Amniotic epithelial cell (primary cell): ENCODE results near the gene SHC2.
"Not testable (repeated sequence)": the region's sequence is repeated elsewhere in the genome, so short reads cannot be mapped to it uniquely, and the experiment has no call there.

Experiments
- DNase-seq: peaks from one replicate; pipeline ENCODE4 v3.0.0-alpha.2; 2010; ENCODE audit warnings: low read depth

Gene SHC2

DNA sequence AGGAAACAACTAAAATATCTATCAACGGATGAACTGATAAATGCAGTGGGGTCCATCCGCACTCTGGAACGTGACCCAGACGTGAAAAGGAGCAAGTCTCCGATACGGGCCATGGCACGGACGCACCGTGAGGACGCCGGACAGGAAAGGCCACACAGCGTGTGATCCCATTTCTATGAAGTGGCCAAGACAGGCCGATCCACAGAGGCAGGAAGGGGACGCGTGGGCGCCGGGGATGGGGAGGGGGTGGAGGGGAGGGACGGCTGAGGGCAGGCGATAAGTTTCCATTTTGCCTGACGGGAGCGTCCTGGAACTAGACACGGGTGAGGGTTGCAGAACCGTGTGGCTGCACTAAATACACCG lies 13.8 kb downstream of the SHC2 start:
- DNase-seq: no peak

DNA sequence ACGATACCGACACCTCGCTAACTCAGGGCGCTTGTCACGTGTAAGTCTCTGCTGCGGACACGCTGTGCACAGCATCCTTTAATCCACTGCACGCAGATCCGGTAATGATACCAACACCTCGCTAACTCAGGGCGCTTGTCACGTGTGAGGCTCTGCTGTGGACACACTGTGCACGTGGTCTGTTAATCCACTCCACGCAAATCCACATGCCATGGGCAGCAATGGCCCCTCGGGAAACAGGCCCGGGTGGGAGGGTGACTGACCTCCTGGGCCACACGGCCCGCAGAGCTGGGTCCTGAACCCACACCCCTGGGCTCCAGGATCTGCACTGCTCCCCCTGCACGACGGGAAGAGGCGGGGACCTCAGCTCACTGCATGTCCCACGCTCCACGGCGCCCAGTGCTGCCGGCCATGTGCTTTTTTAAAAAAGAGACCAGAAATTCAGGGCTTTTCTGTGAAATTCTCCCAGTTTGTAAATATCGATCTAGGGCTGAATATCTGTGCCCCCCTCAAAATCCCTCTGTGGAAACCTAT lies 16.1 kb downstream of the SHC2 start:
- DNase-seq: no peak

DNA sequence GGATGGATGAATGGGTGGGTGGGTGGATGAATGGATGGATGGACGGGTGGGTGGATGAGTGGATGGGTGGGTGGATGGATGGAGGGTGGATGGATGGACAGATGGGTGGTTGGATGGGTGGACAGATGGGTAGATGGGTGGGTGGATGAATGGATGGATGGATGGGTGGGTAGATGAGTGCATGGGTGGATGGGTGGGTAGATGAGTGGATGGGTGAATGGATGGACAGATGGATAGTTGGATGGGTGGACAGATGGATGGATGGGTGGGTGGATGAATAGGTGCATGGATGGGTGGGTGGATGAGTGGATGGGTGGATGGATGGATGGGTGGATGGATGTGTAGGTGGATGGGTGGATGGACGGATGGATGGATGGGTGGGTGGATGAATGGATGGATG lies 17.8 kb downstream of the SHC2 start:
- no peak for DNase-seq

DNA sequence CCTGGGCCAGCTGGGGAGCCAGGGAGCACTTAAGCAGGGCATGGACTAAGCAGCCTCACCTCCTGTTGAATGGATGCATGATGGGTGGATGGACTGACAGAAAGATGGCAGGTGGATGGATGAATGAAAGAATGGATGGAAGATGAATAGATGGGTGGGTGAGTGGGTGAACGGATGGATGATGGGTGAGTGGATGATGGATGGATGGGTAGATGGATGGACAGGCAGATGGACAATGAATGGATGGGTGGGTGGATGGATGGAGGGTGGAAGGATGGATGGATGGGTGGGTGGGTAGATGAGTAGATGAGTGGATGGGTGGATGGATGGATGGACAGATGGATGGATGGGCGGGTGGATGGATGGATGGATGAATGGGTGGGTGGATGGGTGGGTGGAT lies 18.7 kb downstream of the SHC2 start:
- no peak for DNase-seq

DNA sequence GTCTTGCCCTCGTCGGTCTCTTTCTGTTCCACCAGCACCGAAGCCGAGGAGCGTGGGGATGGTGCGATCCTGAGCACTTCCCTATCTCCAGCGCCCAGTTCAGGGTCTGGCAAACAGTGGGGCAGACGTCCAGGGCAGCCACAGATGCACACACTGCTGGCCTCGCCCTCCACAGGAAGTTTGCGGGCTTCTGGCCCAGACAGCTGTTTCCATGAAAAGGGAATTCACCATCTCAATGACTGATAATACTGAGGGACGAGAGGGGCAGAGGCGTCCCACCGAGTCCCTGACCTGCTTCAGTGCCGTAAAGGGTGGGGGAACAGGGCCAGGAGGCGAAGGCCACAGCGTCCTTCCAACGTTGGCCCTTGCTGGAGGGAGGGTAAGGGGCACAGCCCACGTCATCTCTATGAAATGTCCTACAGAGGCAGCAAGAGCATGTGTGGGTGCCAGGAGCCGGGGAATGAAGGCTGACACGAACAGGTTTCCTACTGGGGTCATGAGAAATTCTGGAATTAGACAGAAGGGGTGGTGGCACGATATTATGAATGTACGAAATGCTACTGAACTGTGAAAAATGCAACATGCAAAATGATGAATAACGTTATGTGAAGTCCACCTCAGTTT lies 19.5 kb downstream of the SHC2 start:
- no peak for DNase-seq

DNA sequence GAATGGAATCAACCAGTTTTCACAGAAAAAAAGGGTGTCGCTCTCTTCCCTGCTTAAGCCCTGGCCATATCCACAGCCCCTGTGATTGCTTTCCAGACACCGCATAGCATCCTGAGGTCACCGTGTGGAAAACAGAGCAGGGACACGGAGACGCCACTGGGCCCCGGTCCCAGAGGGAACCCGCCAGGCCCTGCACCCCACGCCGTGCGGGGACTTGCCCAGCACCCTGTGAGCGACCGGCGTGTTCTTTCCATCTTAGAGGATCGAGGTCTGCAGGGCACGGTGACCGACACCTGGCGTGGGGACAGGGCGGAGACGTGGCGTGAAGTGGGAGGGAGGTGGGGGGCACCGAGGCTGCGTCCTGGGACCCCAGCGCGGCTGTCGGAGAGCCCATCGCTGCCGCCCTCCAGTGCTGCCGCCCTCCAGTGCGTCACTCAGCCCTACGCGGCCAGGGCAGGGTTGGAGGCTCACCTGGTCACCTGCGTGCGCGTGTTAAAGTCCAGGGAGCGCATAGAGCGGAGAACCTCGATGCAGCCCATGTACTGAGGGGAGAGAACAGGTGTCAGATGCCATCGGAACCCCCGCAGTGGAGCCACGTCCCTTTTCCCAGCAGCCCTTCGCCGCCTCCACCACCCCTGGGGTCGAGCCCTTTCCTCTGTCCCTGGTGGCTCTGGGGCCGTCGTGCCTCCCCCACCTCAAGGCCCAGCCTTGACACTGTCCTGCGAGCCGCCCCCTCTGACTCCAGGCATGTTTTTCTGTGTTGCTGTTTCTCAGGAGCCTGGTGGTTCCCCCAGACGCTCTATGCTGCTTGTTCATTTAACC lies 20.2 kb downstream of the SHC2 start:
- DNase-seq: no peak

DNA sequence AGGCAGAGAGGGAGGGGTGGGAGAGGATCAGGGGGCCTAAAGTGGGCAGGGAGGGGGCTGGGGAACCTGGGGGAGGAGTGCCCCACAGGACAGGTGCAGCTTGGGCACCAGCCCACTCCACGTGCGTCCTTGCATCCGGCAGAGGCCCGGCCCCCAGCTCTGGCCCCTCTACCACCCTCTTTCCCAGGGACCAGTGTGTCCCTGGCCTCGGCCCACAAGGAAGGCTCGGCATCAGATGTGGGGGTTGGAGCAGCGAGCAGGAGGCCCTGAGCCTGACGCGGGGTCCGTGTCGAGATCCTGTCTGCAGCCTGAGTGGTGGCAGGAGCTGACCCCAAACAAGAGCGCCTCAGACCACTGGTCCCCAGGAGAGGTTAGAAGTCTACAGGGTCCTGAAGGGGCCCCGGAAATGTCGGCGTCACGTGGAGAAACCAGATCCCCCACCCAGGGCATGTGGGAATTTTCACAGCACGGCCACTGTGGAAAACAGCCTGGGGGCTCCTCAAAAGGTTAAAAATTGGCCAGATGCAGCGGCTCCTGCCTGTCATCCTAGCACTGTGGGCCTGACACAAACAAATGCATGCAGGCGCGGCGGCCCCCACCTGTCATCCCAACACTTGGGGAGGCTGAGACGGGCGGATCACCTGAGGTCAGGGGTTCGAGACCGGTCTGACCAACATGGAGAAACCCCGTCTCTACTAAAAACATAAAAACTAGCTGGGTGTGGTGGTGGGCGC lies 21.5 kb downstream of the SHC2 start:
- no peak for DNase-seq

DNA sequence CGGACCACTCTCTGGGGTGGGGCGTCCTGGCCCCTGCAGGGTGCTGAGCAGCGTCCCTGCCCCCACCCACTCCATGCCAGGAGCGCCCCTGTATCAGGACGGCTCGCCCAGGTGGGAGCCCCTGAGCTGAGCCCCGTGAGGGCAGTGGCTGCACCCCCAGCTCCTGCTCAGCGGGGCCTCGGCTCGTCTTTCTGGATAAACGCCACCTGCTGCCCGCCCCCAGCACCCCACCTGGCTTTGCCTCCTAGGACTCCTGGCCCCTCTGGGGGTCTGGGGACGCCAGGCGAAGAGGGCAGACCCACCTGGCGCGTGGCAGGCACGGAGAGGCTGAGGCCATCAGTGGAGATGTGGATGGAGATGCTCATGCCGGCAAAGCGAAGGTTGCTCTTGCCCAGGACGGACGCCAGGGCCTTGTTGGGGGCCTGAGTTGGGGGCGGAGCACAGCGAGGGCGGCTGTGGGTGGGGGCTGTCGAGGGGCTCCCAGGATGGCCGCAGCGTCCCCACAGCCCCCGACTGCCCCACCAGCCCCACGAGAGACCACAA lies 22.3 kb downstream of the SHC2 start:
- DNase-seq: no peak

DNA sequence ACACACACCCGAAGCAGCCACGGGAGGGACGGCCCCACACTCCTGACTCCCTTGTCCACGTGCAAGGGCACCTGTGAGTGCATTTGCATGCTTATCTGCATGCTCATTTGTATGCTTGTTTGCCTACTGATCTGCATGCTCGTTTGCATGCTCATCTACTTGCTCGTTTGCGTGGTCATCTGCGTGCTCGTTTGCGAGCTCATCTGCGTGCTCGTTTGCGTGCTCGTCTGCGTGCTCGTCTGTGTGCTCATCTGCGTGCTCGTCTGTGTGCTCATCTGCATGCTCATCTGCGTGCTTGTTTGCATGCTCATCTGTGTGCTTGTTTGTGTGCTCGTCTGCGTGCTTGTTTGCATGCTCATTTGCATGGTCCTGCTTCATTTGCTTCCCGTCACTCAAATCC lies 23.8 kb downstream of the SHC2 start:
- DNase-seq: no peak

DNA sequence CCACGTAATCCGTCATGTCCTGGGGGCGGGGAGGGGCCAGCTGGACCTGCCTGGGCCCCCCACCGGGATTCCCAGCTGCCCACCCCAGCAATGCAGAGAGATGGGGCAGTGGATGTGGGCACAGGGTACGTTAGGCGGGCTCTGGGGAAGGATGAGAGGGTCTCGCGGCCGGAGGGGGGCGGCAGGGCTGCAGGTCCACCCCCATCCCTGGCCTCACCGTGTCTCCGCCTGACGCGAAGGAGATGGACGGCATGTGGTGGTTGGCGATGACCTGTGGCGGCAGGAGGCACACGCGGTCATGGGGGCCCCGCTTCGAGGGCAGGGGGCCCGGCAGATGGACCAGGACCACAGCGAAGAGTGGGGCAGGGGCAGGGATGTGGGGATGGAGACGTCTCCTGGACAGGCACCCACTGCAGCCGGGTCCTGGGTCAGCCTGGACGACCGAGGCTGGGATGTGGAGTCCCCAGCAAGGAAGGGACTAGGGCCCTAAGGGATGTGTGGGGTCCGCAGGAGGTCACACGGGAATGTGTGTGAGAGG lies 24.4 kb downstream of the SHC2 start:
- no peak for DNase-seq

DNA sequence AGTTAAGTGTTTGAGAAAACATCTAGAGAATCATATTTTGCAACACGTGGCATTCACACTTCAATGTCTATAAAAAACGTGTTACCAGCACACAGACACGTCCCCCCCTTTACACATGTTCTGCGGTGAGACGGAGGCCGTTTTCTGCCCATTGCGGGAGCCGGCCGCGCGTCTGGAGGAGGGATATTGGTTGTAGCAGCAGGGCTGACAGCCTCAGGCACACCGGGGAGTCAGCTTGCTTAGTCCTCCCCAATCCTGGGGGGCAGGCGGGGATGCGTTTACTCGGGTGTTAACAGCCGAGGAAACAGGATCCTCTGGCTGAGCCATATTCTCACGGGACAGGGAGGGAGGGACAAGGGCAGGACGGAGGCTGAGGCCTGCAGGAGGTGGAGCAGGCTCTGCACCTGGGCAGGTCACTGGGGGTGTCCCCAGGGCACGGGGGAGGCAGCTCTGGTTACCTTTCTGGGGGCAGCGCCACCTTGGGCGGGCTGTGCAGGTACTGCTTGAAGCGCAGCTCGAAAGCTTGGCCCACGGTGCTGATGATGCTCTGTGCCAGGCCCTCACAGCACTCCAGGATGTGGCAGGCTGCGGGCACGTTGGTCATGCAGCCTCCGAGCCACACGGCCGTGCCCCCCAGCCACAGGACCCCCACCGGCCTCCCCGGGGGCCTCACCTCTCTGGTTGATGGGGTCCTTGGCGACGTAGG lies 25.0 kb downstream of the SHC2 start:
- no peak for DNase-seq

DNA sequence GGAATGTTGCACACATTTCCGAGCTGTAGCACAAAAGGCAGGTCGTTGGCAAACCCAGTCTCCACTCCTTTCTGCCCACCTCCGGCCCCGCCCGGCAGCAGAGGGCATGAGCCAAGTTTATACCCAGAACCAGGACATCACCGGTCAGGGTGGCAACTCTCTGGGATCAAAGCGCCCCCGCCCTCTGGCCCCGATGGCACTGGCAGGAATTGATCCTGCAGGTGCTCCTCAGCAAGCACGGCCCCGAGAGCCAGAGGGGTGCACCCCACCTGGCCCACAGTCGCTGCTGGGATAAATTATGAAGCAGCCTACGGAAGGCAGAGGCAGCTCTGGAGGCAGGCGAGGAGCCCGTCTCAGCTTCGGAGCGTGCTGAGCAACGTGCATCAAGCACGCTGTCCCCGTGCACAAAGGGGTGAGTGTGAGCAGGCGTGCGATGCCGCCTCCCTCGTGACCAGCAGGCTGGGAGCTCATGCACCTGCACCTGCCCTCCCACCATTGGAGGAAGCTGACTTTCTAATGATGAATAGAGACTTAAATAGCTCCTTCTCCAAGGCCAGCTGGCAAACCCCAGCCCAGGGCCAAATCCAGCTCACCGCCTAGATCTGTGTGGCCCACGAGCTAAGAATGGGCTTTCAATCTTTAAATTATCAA lies 25.7 kb downstream of the SHC2 start:
- no peak for DNase-seq

DNA sequence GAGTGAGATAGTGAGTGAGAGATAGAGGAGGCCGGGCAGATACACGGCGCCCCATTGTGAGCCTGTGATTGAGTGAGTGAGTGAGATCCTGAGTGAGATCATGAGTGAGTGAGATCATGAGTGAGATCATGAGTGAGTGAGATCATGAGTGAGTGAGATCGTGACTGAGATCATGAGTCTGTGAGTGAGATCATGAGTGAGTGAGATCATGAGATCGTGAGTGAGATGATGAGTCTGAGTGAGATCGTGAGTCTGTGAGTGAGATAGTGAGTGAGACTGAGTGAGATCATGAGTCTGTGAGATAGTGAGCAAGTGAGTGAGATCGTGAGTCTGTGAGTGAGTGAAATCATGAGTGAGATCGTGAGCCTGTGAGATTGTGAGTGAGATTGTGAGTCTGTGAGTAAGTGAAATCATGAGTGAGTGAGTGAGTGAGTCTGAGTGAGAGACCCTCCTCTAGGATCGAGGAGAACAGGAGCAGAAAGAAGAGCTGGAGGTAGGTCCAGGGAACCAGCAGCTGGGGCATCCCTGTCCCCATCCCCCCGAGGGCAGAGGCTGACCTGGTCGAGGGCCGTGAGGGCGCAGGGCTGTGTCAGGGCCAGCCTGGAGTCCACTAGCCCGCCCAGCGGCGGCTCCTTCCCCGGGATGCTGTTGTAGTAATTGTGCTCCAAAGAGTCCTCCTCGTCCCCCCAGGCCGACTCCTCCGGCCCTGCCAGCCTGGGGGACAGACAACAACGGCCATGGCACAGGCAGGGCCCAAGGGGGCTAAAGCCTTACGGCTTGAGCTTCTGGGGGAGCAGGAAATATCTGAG lies 26.5 kb downstream of the SHC2 start:
- no peak for DNase-seq

DNA sequence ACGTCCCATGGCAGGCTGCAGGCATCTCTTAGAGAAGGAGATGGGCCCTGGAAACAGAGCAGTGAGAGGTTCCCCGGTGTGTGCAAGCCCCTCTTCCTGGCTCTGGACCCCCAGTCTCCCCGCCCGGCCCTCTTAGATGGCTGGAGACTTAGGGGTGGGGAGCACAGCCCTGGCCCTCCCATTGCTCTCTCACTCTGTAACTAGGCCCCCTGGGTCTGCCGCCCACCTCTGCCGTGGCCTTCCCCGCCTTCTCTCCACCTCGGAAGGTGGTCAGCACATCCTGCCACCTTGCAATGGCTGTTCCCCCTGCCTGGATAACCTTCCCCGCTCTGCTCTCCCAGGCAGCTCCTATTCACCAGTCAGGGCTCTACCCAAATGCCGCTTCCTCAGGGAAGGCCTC lies 30.1 kb downstream of the SHC2 start:
- DNase-seq: no peak

DNA sequence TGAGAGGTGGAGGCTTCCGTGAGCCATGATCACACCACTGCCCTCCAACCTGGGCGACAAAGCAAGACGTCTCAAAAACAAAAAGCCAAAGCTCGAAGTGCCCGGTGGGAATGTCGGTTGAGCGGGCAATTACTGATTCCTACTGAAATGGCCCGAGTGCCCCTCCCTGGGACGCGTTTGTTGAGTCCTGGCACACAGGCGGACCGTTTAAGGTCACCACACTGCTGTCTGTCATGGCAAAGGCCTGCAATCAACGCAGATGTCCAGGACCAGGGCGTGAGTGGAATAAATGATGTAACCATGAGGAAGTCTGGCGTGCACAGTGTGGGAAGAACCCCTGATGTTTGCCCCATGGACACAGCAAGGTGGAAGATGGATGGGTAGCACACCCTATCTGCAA lies 32.7 kb downstream of the SHC2 start:
- no peak for DNase-seq

DNA sequence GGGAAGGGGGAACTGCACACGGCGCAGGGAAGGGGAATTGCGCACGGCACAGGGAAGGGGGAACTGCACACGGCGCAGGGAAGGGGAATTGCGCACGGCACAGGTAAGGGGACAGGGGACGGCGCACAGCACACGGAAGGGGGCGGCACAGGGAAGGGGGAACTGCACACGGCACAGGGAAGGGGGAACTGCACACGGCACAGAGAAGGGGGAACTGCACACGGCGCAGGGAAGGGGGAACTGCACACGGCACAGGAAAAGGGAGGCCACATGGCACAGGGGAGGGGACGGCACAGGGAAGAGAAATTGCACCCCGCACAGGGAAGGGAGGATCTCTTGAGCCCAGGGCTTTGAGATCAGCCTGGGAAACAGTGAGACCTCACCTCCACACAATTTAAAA lies 33.2 kb downstream of the SHC2 start:
- DNase-seq: not testable (repeated sequence)

DNA sequence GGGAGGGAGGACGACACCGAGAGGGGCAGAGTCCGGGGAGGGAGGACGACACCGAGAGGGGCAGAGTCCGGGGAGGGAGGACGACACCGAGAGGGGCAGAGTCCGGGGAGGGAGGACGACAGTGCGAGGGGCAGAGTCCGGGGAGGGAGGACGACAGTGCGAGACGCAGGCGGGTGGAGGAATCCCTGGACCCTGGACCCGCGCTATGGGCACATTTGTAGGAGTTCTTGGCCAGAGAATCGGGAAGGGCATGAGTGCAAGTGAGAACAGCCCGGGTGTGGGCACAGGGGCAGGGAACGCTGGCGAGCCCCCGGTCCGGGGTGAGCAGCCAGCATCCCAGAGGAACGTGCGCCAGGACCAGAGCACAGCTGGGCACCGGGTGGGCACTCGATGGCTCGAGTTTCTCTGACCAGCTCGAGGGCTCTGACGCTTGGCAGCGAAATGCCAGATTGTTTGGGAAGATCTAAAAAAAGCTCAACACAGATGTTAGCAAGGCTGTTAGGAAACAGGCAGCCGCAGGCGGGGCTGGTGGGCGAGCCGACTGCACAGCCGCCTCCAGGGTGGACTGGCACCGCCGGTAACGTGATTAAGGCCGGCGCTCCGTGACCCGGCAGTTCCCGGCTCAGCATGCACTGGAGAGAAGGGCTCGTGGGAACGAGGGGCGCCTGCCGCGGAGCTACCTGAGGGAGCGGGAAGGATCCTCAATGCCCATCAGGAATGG lies 33.9 kb downstream of the SHC2 start:
- DNase-seq: no peak

DNA sequence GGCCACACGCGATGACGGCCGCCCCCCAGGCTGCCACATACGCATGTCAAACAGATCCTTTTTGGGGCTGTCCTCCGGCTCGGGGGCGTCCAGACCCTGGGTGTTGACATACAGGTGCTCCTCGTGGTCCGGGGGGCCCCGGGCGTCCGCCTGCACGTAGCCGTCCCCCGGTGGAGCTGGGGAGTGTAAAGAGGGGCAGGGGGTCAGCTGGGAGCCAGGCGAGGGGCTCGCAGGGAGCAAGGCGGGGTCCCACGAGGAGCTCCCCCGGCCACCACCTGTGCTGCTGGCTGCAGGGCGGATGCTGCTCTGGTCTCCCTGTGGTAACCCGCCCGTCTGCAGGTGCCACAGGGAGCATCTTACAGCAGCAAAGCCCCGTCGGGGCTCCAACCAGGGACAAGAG lies 35.8 kb downstream of the SHC2 start:
- DNase-seq: no peak

DNA sequence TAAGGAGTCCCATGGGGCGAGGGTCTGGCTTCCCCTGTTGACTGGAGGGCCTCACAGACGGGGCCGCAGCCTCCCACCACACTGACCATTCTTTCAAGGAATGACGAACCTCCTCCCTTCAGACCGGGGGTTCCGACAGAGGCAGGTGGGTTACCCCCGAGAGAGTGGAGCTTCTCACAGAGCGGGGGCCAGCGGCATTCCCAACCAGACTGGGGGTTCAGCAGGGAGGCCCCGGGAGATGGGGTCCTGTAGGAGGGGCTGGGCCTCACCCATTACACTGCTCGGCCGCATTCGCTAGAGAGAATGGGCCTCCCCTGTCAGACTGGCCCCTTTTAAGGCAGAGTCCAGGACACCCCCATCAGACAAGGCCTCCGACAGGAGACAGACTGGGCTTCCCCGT lies 36.3 kb downstream of the SHC2 start:
- DNase-seq: no peak
